DMS53 treated with DMSO at 0.1 percent for 48 hours (cell line): ENCODE results near the gene COMMD7.
"Not testable (repeated sequence)": the region's sequence is repeated elsewhere in the genome, so short reads cannot be mapped to it uniquely, and the experiment has no call there.

Source experiments
- DNase-seq: peaks from one replicate; lab custom pipeline; 2025; ENCODE audit not compliant: unreplicated experiment; lab: John Stamatoyannopoulos, UW

COMMD7 gene

DNA sequence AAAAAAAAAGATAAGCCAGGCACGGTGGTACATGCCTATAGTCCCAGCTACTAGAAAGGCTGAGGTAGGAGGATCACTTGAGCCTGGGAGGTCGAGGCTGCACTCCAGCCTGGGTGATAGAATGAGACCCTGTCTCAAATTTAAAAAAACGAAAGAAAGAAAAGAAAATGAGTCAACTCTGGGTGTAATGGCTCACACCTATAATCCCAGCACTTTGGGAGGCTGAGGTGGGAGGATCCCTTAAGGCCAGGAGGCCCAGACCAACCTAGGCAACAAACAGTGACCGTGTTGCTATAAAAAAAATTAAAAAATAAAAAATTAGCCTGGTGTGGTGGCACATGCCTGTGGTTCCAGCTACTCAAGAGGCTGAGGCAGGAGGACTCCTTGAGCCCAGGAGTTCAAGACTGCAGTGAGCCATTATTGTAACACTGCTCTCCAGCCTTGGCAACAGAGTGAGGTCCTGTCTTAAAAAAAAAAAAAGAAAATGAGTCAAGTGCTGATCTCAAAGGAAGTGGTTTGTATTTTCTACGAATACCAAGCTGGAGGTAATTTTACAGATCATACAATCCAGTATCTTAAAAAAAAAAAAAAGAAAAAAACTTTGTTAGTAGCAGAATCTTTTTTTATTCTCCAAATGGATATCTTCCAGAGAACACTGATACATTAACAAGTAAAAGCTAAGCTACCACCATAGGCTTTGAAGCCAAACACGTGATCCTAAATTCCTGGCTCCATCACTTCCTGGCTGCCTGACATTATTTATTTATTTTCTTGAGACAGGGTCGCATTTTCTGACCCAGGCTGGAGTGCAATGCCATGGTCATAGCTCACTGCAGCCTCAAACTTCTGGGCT is 5.7 kb downstream of the COMMD7 start:
- no peak for DNase-seq

DNA sequence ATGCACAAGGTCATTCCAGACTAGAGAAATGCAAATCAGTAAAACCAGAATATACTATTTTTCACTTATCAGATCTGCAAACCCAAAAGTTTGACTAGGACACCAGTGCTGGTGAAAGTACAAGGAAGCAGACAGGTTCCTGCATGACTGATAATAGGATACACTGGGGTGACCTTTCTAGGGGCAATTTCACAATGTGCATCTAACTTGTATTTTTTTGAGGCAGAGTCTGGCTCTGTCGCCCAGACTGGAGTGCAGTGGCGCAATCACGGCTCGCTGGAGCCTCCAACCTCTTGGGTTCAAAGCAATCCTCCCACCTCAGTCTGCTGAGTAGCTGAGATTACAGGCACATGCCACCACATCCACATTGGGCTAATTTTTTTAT is 11.4 kb downstream of the COMMD7 start:
- no peak for DNase-seq

DNA sequence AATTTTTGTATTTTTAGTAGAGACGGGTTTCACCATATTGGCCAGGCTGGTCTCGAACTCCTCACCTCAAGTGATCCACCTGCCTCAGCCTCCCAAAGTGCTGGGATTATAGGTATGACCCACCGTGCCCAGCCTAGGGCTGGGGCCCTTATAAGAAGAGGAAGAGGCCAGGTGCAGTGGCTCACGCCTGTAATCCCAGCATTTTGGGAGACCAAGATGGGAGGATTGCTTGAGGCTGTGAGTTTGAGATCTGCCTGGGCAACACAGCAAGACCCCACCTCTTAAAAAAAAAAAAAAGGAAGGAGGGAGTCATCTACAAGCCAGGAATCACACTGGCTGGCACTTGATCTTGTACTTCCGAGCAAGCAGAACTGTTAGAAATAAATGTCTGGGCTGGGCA is 13.9 kb downstream of the COMMD7 start:
- DNase-seq = not testable (repeated sequence)

DNA sequence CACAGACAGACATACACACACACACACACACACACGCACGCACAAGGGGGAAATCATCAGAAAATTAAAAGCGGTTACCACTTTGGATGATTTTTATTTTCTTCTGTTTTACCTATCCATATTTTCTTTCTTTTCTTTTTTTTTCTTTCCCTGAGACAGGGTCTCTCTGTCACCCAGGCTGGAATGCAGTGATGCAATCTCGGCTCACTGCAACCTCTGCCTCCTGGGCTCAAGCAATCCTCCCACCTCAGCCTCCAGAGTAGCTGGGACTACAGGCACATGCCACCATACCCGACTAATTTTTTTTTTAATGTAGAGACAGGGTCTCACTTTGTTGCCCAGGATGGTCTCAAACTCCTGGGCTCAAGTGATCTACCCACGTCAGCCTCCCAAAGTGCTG is 14.8 kb downstream of the COMMD7 start:
- DNase-seq = not testable (repeated sequence)

DNA sequence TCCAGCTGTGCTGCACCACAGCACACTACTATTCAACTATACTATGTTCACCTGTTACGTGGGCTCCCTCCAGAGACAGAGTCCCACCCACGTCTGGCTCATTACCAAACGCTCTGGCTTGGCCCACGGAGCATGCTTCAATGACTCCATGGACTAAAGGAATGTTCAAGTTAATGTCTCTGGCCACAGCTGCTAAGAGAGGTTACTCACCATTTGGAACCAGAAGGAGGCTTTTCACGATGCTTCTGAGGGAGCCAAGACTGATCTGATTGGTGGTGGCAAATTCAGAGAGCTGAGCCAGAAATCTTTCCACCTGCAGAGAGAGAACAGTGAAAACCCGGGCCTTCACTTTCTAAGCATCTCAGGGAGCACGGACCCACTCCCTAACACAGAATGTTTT is 15.6 kb downstream of the COMMD7 start:
- DNase-seq = no peak

DNA sequence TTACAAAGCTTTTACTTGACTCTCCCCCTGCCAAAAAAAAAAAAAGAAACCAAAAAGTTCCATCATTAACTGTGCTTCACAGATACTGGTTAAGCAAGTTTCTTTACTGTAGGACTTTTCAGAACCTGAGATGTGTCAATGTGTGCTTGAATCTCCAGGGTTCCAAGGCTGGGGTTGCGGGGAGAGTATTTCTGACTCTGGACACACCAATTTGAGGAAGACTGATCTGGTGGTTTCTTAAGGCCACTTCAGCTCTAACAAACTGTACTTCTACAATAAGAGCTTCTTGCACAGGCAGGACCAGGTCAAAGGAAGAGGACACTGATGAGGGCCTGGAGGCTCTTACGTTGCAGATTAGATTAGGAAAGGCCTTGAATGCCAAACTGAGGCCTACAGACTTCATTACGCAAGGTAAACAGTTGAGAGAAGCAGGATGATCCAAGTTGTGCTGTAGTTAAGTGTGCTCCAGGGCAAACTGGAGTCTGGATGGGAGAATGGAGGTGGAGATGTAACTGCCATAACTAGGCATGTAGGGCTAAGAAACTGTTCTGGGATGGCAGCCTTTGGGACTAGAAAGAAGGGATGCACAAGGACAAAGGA is 24.4 kb downstream of the COMMD7 start:
- no peak for DNase-seq

DNA sequence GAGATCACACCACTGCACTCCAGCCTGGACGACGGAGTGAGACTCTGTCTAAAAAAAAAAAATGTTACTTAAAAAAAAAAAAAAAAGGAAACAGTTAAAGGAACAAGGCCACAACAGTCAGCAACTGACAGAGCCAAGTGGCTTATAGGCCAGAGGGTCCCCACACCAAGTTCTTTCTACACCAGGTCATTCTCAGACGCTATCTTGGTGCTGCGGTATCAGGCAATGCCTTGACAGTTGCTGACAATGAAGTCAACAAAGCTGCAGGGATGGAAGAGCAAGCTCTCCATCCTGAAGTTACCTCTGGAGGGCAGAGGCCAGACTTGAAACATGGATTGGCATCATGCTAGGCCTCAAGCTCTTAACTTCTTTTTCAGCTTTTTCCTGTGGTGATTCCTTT is 31.9 kb downstream of the COMMD7 start:
- no peak for DNase-seq

DNA sequence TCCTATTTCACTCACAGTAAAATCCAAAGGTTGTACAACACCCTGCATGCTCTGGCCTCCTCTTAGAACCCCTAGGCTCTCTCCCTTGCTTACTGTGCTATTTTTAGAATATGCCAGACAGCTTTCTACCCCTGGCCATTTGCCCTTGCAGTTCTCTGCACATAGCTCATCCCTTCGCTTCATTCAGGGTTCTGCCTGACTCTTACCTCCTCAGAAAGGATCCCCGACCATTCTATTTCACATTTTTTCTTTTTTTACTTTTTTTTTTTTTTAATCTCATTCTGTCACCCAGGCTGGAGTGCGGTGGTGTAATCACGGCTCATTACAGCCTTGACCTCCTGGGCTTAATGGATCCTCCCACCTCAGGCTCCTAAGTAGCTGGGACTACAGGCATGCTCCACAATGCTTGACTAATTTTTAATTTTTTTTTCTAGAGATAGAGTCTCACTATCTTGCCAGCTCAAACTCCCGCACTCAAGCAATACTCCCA is 33.6 kb downstream of the COMMD7 start:
- no peak for DNase-seq

DNA sequence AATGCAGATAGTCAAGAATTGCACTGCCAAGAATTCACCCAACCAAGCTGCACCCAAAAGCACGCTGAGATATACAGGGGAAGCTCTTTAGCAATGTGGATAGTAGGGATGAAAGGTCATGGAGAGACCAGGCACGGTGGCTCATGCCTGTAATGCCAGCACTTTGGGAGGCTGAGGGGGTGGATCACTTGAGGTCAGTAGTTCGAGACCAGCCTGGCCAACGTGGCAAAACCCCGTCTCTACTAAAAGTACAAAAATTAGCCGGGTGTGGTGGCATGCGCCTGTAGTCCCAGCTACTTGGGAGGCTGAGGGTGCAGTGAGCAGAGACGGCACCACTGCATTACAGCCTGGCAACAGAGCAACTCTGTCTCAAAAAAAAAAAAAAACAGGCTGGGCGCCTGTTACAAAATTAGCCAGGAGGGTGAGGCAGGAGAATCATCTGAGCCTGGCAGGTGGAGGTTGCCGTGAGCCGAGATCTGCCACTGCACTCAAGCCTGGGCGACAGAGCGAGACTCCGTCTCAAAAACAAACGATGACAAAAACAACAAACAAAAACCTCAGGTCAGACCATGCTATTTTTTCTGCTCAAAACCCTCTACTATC is 34.1 kb downstream of the COMMD7 start:
- peak; percentile 22 for DNase-seq

DNA sequence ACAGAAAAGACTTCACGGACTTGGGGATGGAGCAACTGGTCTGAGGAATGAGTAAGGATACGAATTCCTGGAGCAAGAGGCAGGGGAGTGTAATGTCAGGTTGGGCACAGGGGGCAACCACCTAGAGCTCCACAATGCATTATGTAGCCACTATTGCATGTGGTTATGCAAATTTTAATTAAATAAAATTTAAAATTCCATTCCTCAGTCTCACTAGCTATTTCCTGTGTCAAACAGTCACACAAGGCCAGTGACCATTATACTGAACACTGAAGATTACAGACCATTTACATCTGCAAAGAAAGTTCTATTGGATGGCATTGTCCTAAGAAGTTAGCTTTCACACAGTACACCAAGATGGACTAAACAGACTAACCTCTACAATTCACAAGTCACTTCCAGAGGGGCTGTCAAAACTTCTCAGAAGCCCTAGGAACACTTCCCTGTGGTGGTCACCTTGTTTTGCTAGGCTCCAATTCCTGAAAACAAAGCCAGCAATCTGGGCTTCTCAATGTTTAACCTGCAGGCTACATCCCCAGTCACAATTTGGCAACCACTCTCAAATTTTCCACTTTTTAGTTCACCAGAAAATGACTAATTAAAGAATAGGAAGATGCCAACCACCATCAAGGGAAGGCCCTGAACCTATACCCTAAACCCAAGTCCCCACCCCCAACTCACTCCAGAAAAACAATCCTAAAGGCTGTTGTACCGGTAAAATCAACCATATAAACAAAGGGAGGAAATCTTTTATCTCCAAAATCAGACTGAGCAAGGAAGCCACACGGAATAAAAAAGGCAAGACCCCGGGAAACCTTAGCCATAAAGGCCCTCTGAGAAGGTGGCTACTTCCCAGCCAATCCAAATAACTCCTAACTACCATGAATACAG is 35.3 kb downstream of the COMMD7 start:
- DNase-seq = no peak

DNA sequence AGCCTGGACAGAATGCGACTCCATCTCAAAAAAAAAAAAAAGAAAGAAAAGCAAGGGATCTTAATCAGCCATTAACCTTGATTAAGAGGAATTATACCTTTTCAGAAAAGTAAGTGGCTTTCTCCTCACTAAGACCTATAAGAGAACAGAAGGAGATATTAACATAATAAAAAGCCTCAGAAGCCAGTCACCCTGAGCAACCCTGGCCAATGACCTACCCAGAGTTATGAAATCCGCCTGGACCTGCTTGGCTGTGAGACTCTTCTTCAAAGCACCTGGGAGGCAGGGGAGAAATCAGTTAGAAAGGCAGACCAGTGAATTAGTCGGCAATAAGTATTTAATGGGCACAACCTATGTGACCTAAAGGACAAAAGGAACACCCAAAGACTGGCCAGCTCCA is 36.8 kb downstream of the COMMD7 start:
- no peak for DNase-seq

DNA sequence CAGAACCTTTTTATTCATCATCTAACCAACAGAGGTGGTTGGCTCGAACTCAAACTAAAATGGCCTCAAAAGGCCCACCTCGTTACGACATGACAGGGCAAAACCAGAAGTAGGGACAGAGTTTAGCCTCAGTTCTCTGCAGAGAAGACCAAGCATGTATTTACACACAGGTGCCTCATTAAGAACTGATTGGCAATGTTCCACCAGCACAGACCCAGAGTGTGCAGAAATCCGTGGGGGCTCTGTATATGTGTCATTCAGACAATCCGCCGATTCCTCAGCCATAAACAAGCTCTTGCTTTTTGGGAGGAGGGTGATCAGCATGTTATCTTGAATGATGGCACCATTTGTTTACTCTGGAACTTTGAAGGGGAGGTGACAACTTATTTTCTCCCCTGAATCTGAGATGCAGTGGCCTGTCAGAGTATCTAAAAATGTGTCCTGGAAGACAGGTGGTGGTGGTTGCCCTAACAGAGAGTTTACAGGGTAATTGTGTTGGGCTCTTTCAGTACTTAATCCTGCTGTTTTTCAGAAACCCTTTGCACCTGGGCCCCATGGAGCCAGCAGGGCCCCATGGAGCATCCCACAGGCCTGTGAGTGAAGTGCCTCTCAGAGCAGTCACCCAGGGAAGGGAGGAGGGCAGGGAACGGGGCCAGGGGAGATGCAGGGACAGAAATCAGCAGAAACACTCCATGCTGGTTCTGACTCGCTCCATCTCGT is 40.4 kb downstream of the COMMD7 start:
- DNase-seq = no peak

DNA sequence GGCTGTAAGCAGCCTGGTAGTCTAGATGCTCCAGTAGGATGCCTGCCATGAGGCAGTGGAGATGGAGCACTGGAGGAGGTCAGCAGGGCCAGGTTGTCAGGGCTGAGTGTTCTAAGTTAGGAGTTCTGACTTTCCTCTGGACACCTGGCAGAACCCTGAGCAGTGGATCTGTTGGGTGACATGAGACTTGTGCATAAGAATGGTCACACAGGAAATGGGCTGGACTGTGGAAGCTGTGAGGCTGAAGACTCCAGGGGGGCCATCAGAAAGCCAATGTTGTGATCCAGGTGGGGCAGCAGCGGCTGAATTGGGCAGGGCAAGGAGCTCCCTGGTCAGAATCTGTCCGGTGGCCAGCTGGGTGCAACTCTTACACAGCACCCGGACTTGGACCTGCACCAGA is 45.7 kb downstream of the COMMD7 start:
- DNase-seq = no peak

DNA sequence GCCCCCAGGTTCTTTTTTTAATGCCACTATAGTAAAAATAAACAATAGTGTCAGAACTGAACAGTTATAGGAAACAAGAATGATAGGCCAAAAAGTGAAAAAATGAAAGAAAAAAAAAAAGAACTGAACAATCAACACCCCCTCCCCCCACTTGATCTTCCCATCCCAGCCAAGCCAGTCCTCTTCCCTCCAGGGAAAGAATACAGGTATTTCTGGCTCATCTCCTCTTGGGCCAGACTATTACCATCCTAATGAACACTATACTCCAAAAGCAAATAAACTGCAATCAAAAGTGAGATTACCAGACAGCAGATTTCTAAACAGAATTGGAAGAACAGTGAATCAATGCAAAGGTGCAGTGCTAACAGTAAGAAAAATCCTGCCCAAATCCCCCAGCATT is 48.2 kb downstream of the COMMD7 start:
- DNase-seq = no peak

DNA sequence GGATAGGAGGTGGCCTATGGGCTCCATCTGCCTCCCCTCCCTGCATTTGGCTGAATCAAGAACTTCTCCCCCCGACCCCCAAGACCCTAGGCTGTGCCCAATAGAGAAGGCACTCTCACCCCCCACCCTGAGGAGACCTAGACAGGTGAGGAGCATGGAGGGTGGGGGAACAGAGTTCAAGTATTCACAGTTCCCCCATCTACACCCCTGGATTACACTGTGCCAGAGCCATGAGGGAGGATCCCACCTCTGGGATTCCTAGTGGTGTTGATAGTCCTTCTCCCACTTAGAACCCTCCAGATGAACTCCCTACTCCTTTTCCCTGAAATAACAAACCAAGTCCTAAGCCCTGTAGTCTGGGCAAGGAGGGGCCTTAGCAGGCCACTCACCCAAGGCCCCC is 54.3 kb downstream of the COMMD7 start:
- not testable (repeated sequence) for DNase-seq

DNA sequence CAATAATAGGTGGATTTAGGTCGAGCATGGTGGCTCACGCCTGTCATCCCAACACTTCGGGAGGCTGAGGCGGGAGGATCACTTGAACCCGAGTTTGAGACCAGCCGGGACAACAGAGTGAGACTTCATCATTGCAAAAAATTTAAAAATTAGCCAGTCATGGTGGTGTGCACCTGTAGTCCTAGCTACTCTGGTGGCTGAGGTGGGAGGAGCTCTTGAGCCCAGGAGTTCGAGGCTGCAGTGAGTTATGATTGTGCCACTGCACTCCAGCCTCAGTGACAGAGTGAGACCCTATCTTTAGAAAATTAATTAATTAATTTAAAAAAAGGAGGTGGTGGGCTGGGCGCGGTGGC is 56.1 kb downstream of the COMMD7 start:
- DNase-seq = no peak

DNA sequence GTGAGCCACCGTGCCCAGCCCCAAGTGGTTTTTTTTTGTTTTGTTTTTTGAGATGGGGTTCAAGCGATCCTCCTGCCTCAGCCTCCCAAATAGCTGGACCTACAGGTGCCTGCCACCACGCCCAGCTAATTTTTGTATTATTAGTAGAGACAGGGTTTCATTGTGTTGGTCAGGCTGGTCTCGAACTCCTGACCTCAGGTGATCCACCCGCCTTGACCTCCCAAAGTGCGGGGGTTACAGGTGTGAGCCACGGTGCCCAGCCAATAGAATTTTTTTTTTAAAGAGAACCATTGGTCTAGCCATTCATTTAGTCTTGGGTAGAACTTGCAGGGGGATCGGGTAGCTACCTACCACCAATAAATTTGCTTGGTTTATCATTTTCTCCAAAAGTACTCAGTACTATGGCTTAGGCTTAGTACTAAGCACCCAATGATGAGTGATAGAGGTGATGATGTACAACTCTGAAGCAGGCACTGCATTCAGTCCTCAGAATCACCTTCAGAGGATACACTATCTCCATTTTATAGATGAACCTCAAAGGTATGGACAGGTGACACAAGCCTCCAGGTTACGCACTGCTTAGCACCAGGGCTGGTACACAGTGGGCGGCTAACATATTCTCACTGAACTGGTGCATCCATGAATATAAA is 56.6 kb downstream of the COMMD7 start:
- no peak for DNase-seq

DNA sequence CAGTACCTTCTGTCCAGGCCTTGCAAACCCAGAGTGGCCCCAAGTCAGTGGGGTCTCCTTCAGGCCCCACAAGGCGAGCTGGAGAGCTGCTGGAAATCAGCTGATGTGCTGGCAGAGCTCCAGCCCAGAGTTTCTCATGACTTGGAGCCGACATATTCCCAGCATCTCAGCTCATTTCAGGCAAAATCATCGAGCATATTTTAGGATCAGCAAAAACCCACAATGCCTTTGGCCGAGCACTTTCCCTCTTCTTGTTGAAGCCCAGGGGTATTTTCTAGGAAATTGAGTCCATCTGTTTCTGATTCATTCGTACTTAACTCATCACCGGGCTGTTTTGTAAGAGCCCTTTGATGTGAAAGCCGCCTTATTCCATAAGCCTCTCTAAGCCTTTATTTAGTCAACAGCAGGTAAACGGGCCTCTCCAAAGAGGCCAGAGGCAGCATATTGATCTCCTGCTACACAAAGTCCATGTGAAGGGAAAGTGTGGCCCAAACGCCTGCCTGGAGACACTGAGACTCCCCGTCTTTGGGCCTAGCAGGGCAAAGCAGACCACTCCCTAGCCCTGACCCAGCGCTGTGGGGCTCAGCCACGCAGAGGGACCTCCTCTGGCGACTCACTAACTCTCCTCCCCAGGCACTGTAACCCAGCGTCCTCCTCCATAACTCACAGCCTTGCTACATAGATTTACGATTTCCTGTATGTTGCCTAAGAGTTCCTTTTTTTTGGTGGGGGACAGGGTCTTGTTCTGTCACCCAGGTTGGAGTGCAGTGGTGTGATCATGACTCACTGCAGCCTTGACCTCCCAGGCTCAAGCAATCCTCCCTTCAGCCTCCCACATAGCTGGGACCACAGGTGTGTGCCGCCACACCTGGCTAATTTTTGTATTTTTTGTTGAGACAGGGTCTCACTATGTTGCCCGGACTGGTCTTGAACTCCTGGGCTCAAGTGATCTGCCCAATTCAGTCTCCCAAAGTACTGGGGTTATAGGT is 57.4 kb downstream of the COMMD7 start:
- peak; percentile 78 for DNase-seq

DNA sequence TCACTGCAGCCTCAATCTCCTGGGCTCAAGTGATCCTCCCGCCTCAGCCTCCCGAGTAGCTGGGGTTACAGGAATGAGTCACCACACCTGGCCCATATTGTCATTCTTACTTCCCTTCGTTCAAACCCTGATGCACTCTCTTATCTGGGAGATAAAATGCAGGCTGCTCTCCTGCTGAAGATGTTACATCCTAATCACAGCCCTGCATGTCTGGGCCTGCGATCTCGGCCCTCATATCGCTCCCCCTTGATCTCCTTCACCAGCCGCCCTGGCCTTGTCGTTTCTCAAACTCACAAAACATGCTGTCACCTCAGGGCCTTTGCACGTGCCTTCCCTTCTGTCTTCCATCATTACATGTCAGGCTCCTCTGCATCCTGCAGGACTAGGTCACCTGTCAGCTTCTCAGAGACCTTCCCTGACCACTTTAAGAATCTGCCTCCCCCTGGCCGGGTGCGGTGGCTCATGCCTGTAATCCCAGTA is 60.7 kb downstream of the COMMD7 start:
- no peak for DNase-seq
